Thymus (tissue), 11 donors: Measurements from ENCODE around the gene PDP2. TPM values are rescaled to one million over a fixed set of nuclear protein-coding genes. Genes with fewer than 3 reads are reported as not detected.

Experiments
- DNase-seq, 9 donors: peaks; one replicate each; pipeline ENCODE4 v3.0.0-alpha.2; 2013; ENCODE audit warnings: low spot score in 9 of 9, low read depth in 6 of 9, missing footprints in 1 of 9
- H3K27ac ChIP-seq, 2 donors: one replicate each; pipeline ENCODE4 v1.5.1; 2013; ENCODE audit warnings: control low read depth in 1 of 2, low read depth in 1 of 2, low read length in 1 of 2, mild to moderate bottlenecking in 1 of 2, moderate library complexity in 1 of 2
- H3K27me3 ChIP-seq, 2 donors: one replicate each; pipeline ENCODE4 v1.5.1; 2013; ENCODE audit warnings: low read length in 1 of 2; ENCODE audit not compliant: control insufficient read depth in 2 of 2, insufficient read depth in 1 of 2
- H3K36me3 ChIP-seq, 2 donors: one replicate each; pipeline ENCODE4 v1.5.1; 2013; ENCODE audit warnings: low read length in 1 of 2, mild to moderate bottlenecking in 1 of 2, moderate library complexity in 1 of 2; ENCODE audit not compliant: control insufficient read depth in 2 of 2, insufficient read depth in 2 of 2
- H3K4me1 ChIP-seq, 2 donors: one replicate each; pipeline ENCODE4 v1.5.1; 2013; ENCODE audit warnings: low read length in 2 of 2; ENCODE audit not compliant: control insufficient read depth in 2 of 2, insufficient read depth in 2 of 2
- H3K4me3 ChIP-seq, 2 donors: one replicate each; pipeline ENCODE4 v1.5.1; 2013; ENCODE audit warnings: low read length in 2 of 2, control low read depth in 1 of 2, mild to moderate bottlenecking in 1 of 2
- H3K9me3 ChIP-seq, 2 donors: one replicate each; pipeline ENCODE4 v1.5.1; 2013; ENCODE audit warnings: low read length in 1 of 2, mild to moderate bottlenecking in 1 of 2; ENCODE audit not compliant: control insufficient read depth in 2 of 2, insufficient read depth in 1 of 2
- WGBS: extraction: QIAGEN DNeasy Blood & Tissue Kit; methylation state at CpG from one replicate; pipeline ENCODE4 v1.1.7; 2013; 5-methylcytosine and 5-hydroxymethylcytosine counted together
- polyA plus RNA-seq: library from polyadenylated mRNA; stranded (reverse); fragments of 200-250 nt; gene quantifications from one replicate; pipeline ENCODE4 v1.2.3, GENCODE V29; 2013
- total RNA-seq: library from RNA; stranded (reverse); fragments of 120-200 nt; gene quantifications from one replicate; pipeline ENCODE4 v1.2.4, GENCODE V29; 2013
- donor health status: healthy.

Gene PDP2
- total and polyA plus RNA-seq, 2 donors: 2.5 to 2.8 TPM

GRCh38 chr16:66924527-66925321, 44.4 kb downstream of the PDP2 start:
- peaks cover 4 to 5% of the 10 kb centered on the region in 2 donors for H3K4me1 ChIP-seq
- peaks cover 47 to 82% of the 10 kb centered on the region in 2 donors for H3K27me3 ChIP-seq
- no peak for DNase-seq
- peak overlapping the region in 1 of 2 donors; percentile 10 for H3K4me3 ChIP-seq
- 10% methylated on average over 72 of the region's 72 CpGs for WGBS
- H3K27ac ChIP-seq: no peak overlapping the region
- peaks cover 0 to 1% of the 10 kb centered on the region in 2 donors for H3K9me3 ChIP-seq
- H3K36me3 ChIP-seq: no peaks in the 10 kb centered on the region

- no peak for DNase-seq
- peaks cover 4 to 5% of the 10 kb centered on the region in 2 donors for H3K4me1 ChIP-seq
Observed at GRCh38 chr16:66925322-66925840, 45.1 kb downstream of the PDP2 start, which contains the start of gene RRAD. Gene RRAD, minus strand, starts transcription at chr16:66925535. Its CDS starts 356 bp downstream, at chr16:66925179.

GRCh38 chr16:66926171-66926947, 46.0 kb downstream of the PDP2 start:
- Histone ChIP-seq H3K27ac (no peak overlapping the region), H3K4me3 (no peak overlapping the region), H3K36me3 (peaks cover 0 to 3% of the 10 kb centered on the region in 2 donors), H3K9me3 (peaks cover 0 to 1% of the 10 kb centered on the region in 2 donors), H3K27me3 (peaks cover 47 to 68% of the 10 kb centered on the region in 2 donors), H3K4me1 (peaks cover 4 to 5% of the 10 kb centered on the region in 2 donors)
- DNase-seq: no peak
- 92% methylated on average over 5 of the region's 5 CpGs for whole genome bisulfite sequencing

More at GRCh38 chr16:66925322-66925840, 45.1 kb downstream of the PDP2 start, which contains the start of gene RRAD:
- Histone ChIP-seq H3K4me3 (peak within 1 kb of the TSS in 1 of 2 donors; percentile 10), H3K27ac (no peak within 1 kb of the TSS), H3K36me3 (peaks cover 0 to under 1% of the 10 kb centered on the region in 2 donors), H3K9me3 (peaks cover 0 to 1% of the 10 kb centered on the region in 2 donors), H3K27me3 (peaks cover 47 to 76% of the 10 kb centered on the region in 2 donors)
- 14% methylated on average over 42 of the region's 42 CpGs for WGBS

- Histone ChIP-seq H3K27me3 (peaks cover 47 to 62% of the 10 kb centered on the region in 2 donors), H3K4me3 (no peak overlapping the region), H3K4me1 (peaks cover 4 to 5% of the 10 kb centered on the region in 2 donors), H3K36me3 (peaks cover 1 to 4% of the 10 kb centered on the region in 2 donors), H3K27ac (no peak overlapping the region), H3K9me3 (peaks cover 0 to 1% of the 10 kb centered on the region in 2 donors)
- WGBS: 73% methylated on average over 3 of the region's 3 CpGs
- DNase-seq: no peak
Observed at GRCh38 chr16:66926961-66927436, 46.7 kb downstream of the PDP2 start.

- WGBS: 96% methylated on average over 8 of the region's 8 CpGs
- Histone ChIP-seq H3K36me3 (peaks cover 7 to 9% of the 10 kb centered on the region in 2 donors), H3K27me3 (peaks cover 40 to 51% of the 10 kb centered on the region in 2 donors), H3K27ac (no peak overlapping the region), H3K4me1 (peaks cover 6 to 9% of the 10 kb centered on the region in 2 donors), H3K9me3 (peaks cover 0 to 1% of the 10 kb centered on the region in 2 donors), H3K4me3 (no peak overlapping the region)
- no peak for DNase-seq
Observed at GRCh38 chr16:66927918-66928649, 47.8 kb downstream of the PDP2 start.

GRCh38 chr16:66928702-66929388, 48.5 kb downstream of the PDP2 start:
- H3K27ac ChIP-seq: no peak overlapping the region
- H3K9me3 ChIP-seq: no peaks in the 10 kb centered on the region
- H3K4me3 ChIP-seq: no peak overlapping the region
- peaks cover 7 to 9% of the 10 kb centered on the region in 2 donors for H3K36me3 ChIP-seq
- WGBS: 92% methylated on average over 10 of the region's 10 CpGs
- DNase-seq: no peak
- peaks cover 12 to 14% of the 10 kb centered on the region in 2 donors for H3K4me1 ChIP-seq
- H3K27me3 ChIP-seq: peaks cover 34 to 43% of the 10 kb centered on the region in 2 donors

GRCh38 chr16:66930189-66930588, 49.9 kb downstream of the PDP2 start:
- peaks cover 7 to 9% of the 10 kb centered on the region in 2 donors for H3K36me3 ChIP-seq
- H3K27me3 ChIP-seq: peaks cover 21 to 30% of the 10 kb centered on the region in 2 donors
- 92% methylated on average over 4 of the region's 4 CpGs for WGBS
- peaks cover 13% of the 10 kb centered on the region in 2 donors for H3K4me1 ChIP-seq
- no peak overlapping the region for H3K27ac ChIP-seq
- H3K9me3 ChIP-seq: no peaks in the 10 kb centered on the region
- no peak for DNase-seq
- no peak overlapping the region for H3K4me3 ChIP-seq

- 97% methylated on average over 2 of the region's 2 CpGs for WGBS
- Histone ChIP-seq H3K27ac (no peak overlapping the region), H3K4me1 (peaks cover 15 to 16% of the 10 kb centered on the region in 2 donors), H3K36me3 (peaks cover 7 to 9% of the 10 kb centered on the region in 2 donors), H3K4me3 (no peak overlapping the region), H3K27me3 (peaks cover 6 to 15% of the 10 kb centered on the region in 2 donors), H3K9me3 (no peaks in the 10 kb centered on the region)
- no peak for DNase-seq
Observed at GRCh38 chr16:66931665-66932064, 51.4 kb downstream of the PDP2 start.
